ENCODE measurements around the gene GLYR1. TPM values are rescaled to one million over a fixed set of nuclear protein-coding genes. Genes with fewer than 3 reads are reported as not detected.

Gene GLYR1
- total and polyA plus RNA-seq, 2 experiments from 2014 or later = 46.5 to 56.9 TPM

- H3K9me3 ChIP-seq (ENCODE audit: low read depth) = no peaks in the 10 kb centered on the region
- H2AFZ ChIP-seq = no peak overlapping the region
- no peak overlapping the region for H3K27ac ChIP-seq
- DNase-seq (ENCODE audit: low spot score) = no peak
- no peaks in the 10 kb centered on the region for H3K27me3 ChIP-seq
- no peak overlapping the region for H3K4me3 ChIP-seq
- no peak overlapping the region for H3K4me2 ChIP-seq
- TF ChIP-seq EZH2phosphoT487 (IDR thresholded peaks at IDR 0.05; ENCODE audit: low read depth, severe bottlenecking, unreplicated experiment) (no peak), CTCF (IDR thresholded peaks at IDR 0.05; ENCODE audit: poor library complexity) (no peak), EZH2 (IDR thresholded peaks at IDR 0.05; ENCODE audit: borderline replicate concordance) (no peak)
- peaks cover 3% of the 10 kb centered on the region for H3K79me2 ChIP-seq
- H3K4me1 ChIP-seq (ENCODE audit: insufficient read depth) = peaks cover 8% of the 10 kb centered on the region
- H3K9me2 ChIP-seq (replicated peaks; ENCODE audit: insufficient read depth) = no peaks in the 10 kb centered on the region
- no peaks in the 10 kb centered on the region for H4K20me1 ChIP-seq (ENCODE audit: insufficient read depth, poor library complexity, severe bottlenecking)
- H3K36me3 ChIP-seq (replicated peaks; ENCODE audit: insufficient read depth, low read depth) = no peaks in the 10 kb centered on the region
- 88% methylated on average over 21 of the region's 21 CpGs for WGBS (ENCODE audit: low lambda C conversion rate, missing lambda C conversion rate)
Measured at GRCh38 chr16:4796982-4797804, 49.9 kb downstream of the GLYR1 start.

GRCh38 chr16:4795828-4796572 is 51.1 kb downstream of the GLYR1 start:
- Histone ChIP-seq H3K9me3 (ENCODE audit: low read depth) (no peaks in the 10 kb centered on the region), H3K9me2 (replicated peaks; ENCODE audit: insufficient read depth) (no peaks in the 10 kb centered on the region), H3K27ac (no peak overlapping the region), H4K20me1 (ENCODE audit: insufficient read depth, poor library complexity, severe bottlenecking) (no peaks in the 10 kb centered on the region), H3K27me3 (no peaks in the 10 kb centered on the region), H3K4me1 (ENCODE audit: insufficient read depth) (peaks cover under 1% of the 10 kb centered on the region), H2AFZ (no peak overlapping the region), H3K4me3 (no peak overlapping the region), H3K36me3 (replicated peaks; ENCODE audit: insufficient read depth, low read depth) (no peaks in the 10 kb centered on the region), H3K79me2 (peaks cover 3% of the 10 kb centered on the region), H3K4me2 (no peak overlapping the region)
- no peak for TF ChIP-seq EZH2 (IDR thresholded peaks at IDR 0.05; ENCODE audit: borderline replicate concordance)
- TF ChIP-seq EZH2phosphoT487 (IDR thresholded peaks at IDR 0.05; ENCODE audit: low read depth, severe bottlenecking, unreplicated experiment) = no peak
- no peak for TF ChIP-seq CTCF (IDR thresholded peaks at IDR 0.05; ENCODE audit: poor library complexity)
- WGBS (ENCODE audit: low lambda C conversion rate, missing lambda C conversion rate) = 93% methylated on average over 22 of the region's 30 CpGs
- no peak for DNase-seq (ENCODE audit: low spot score)

GRCh38 chr16:4795181-4795827 is 51.8 kb downstream of the GLYR1 start, which contains the start of gene SMIM22:
TSS of gene SMIM22 (plus strand) at chr16:4795369. CDS start at chr16:4795735, 366 bp downstream.
- Histone ChIP-seq H3K4me2 (no peak within 1 kb of the TSS), H4K20me1 (ENCODE audit: insufficient read depth, poor library complexity, severe bottlenecking) (no peaks in the 10 kb centered on the region), H3K4me3 (no peak within 1 kb of the TSS), H3K79me2 (no peaks in the 10 kb centered on the region), H3K9me2 (replicated peaks; ENCODE audit: insufficient read depth) (no peaks in the 10 kb centered on the region), H2AFZ (no peak within 1 kb of the TSS), H3K9me3 (ENCODE audit: low read depth) (no peaks in the 10 kb centered on the region), H3K27ac (no peak within 1 kb of the TSS), H3K27me3 (no peaks in the 10 kb centered on the region), H3K36me3 (replicated peaks; ENCODE audit: insufficient read depth, low read depth) (no peaks in the 10 kb centered on the region), H3K4me1 (ENCODE audit: insufficient read depth) (no peaks in the 10 kb centered on the region)
- no peak for DNase-seq (ENCODE audit: low spot score)
- 78% methylated on average over 10 of the region's 14 CpGs for WGBS (ENCODE audit: low lambda C conversion rate, missing lambda C conversion rate)
- no peak for TF ChIP-seq CTCF (IDR thresholded peaks at IDR 0.05; ENCODE audit: poor library complexity)
- no peak for TF ChIP-seq EZH2 (IDR thresholded peaks at IDR 0.05; ENCODE audit: borderline replicate concordance)
- TF ChIP-seq EZH2phosphoT487 (IDR thresholded peaks at IDR 0.05; ENCODE audit: low read depth, severe bottlenecking, unreplicated experiment) = no peak
